Osteocyte (in vitro differentiated cells): ENCODE measurements around the gene TBX21. TPM values are rescaled to one million over a fixed set of nuclear protein-coding genes. Genes with fewer than 3 reads are reported as not detected.
"Not testable (repeated sequence)": the region's sequence is repeated elsewhere in the genome, so short reads cannot be mapped to it uniquely, and the experiment has no call there.

ENCODE experiments used
- DNase-seq: peaks from one replicate; pipeline ENCODE4 v3.0.0; 2021; ENCODE audit warnings: mixed read lengths; ENCODE audit not compliant: unreplicated experiment; ENCODE audit errors: extremely low spot score
- H3K27ac Mint-ChIP-seq: one replicate; pipeline ENCODE4 v1.8.0; 2021; ENCODE audit warnings: mild to moderate bottlenecking, mixed read lengths; ENCODE audit not compliant: unreplicated experiment
- H3K27me3 Mint-ChIP-seq: one replicate; pipeline ENCODE4 v1.8.0; 2021; ENCODE audit warnings: mixed read lengths; ENCODE audit not compliant: unreplicated experiment
- H3K36me3 Mint-ChIP-seq: one replicate; pipeline ENCODE4 v1.8.0; 2021; ENCODE audit warnings: mixed read lengths; ENCODE audit not compliant: unreplicated experiment
- H3K4me1 Mint-ChIP-seq: one replicate; pipeline ENCODE4 v1.8.0; 2021; ENCODE audit warnings: mixed read lengths; ENCODE audit not compliant: unreplicated experiment
- H3K4me3 Mint-ChIP-seq: one replicate; pipeline ENCODE4 v1.8.0; 2021; ENCODE audit warnings: mild to moderate bottlenecking, moderate library complexity, mixed read lengths; ENCODE audit not compliant: unreplicated experiment
- H3K9me3 Mint-ChIP-seq: one replicate; pipeline ENCODE4 v1.8.0; 2021; ENCODE audit warnings: mixed read lengths; ENCODE audit not compliant: unreplicated experiment
- CTCF ChIP-seq: fragments of 200-600 bp; sonication (generic); IDR thresholded peaks from 2 replicates; pipeline ENCODE4 v1.5.0; 2021; ENCODE audit warnings: antibody characterized with exemption, mild to moderate bottlenecking, moderate library complexity
- total RNA-seq: library from RNA; stranded (reverse); gene quantifications from 2 replicates; pipeline ENCODE4 v1.2.1, GENCODE V29; 2021

Gene TBX21
- total RNA-seq, 1 donor from 2014 or later: not detected

GRCh38 chr17:47735536-47736011, 2.5 kb downstream of the TBX21 start:
- Mint-ChIP-seq H3K4me3 (no peak overlapping the region), H3K36me3 (no peaks in the 10 kb centered on the region), H3K9me3 (no peaks in the 10 kb centered on the region), H3K27me3 (peaks cover 56% of the 10 kb centered on the region), H3K4me1 (peaks cover 7% of the 10 kb centered on the region), H3K27ac (no peak overlapping the region)
- no peak for TF ChIP-seq CTCF
- no peak for DNase-seq

DNA sequence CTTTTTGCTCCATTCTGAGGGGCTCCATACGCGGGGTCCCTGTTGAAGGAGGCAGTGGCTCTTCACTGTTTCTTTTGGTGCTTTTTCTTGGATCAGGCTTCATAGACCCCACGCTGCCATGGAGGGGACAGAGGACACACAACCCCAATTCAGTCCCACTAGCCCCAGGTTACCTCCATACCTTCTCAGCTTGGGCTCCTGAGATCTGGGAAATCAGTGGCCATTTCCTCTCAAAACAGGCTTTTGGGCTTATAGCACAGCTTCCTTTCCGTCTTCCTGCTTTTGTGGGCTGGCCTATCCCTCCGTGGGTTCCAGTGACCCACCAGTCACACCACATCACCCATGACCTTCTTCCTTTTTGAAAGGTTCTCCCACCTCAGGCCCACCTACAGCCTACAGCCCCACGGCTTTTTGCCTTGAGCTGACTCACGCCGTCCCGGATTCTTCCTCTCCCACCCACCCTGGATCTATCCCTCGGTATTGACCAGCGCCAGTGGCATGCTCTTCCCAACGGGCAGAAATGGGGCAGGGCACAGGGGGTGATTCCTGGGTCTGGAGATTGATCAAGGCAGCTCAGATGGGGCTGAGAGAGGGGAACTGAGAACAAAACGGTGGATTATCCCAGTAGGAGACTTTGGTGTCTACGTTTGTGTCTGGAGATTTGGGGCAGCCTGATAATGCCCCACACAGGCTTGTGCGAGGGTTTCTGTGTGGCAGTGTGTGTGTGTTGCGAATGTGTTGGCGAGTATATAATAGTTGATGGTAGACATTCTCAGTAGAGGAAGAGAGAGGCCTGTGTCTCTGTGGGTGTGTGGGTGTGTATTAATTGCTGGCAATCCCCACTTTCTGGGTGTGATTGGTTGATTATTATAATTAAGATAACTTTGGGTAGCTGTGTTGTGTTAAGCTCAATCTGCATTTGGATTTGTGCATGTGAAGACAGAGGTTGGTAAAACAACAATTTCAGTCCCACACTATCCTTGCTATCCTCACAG, 3.8 kb downstream of the TBX21 start:
- Mint-ChIP-seq H3K27me3 (peaks cover 54% of the 10 kb centered on the region), H3K4me1 (peaks cover 7% of the 10 kb centered on the region), H3K9me3 (no peaks in the 10 kb centered on the region), H3K27ac (no peak overlapping the region), H3K36me3 (no peaks in the 10 kb centered on the region), H3K4me3 (no peak overlapping the region)
- DNase-seq: peak; percentile 63
- TF ChIP-seq CTCF: no peak

- no peak for DNase-seq
- no peak overlapping the region for H3K4me3 Mint-ChIP-seq
- H3K27me3 Mint-ChIP-seq: peaks cover 46% of the 10 kb centered on the region
- no peak overlapping the region for H3K27ac Mint-ChIP-seq
- H3K36me3 Mint-ChIP-seq: no peaks in the 10 kb centered on the region
- no peaks in the 10 kb centered on the region for H3K9me3 Mint-ChIP-seq
- TF ChIP-seq CTCF: no peak
- peaks cover 4% of the 10 kb centered on the region for H3K4me1 Mint-ChIP-seq
Observed at GRCh38 chr17:47738178-47738577, 5.1 kb downstream of the TBX21 start.

- Mint-ChIP-seq H3K36me3 (no peaks in the 10 kb centered on the region), H3K4me3 (no peak overlapping the region), H3K4me1 (no peaks in the 10 kb centered on the region), H3K27me3 (peaks cover 49% of the 10 kb centered on the region), H3K9me3 (no peaks in the 10 kb centered on the region), H3K27ac (no peak overlapping the region)
- TF ChIP-seq CTCF: no peak
- peak; percentile 62 for DNase-seq
Observed at GRCh38 chr17:47739150-47739549, 6.1 kb downstream of the TBX21 start.

- H3K27ac Mint-ChIP-seq, H3K4me3 Mint-ChIP-seq, H3K36me3 Mint-ChIP-seq, H3K9me3 Mint-ChIP-seq, H3K4me1 Mint-ChIP-seq: not testable (repeated sequence)
- DNase-seq: peak; percentile 60
- H3K27me3 Mint-ChIP-seq: peaks cover 48% of the 10 kb centered on the region
Observed at GRCh38 chr17:47739945-47740344, 6.9 kb downstream of the TBX21 start.
